H1 (cell line): Measurements from ENCODE around the gene CNOT3. TPM values are rescaled to one million over a fixed set of nuclear protein-coding genes. Genes with fewer than 3 reads are reported as not detected.
A peak's percentile ranks its signal among the peaks of the same experiment; 100 is the strongest.

Experiments used
- CTCF ChIA-PET: fragments of 300-600 bp; sonication (Branson Sonifier 250); formaldehyde crosslinking; loops from one replicate; lab custom pipeline; 2021; ENCODE audit not compliant: partially characterized antibody; lab: Charles Lee
- POLR2A ChIA-PET: fragments of 300-600 bp; sonication (Branson Sonifier 250); formaldehyde crosslinking; loops from one replicate; lab custom pipeline; 2021; ENCODE audit warnings: inconsistent platforms; ENCODE audit not compliant: partially characterized antibody; lab: Charles Lee
- DNase-seq, 2 experiments: peaks; one replicate each; pipeline versions ENCODE4 v3.0.0 to v3.0.0-alpha.2; 2010 to 2022; ENCODE audit warnings: low spot score in 2 of 2, low read depth in 1 of 2, mixed read lengths in 1 of 2
- FAIRE-seq: peaks from 2 replicates; lab custom pipeline; 2011; peaks lifted over from hg19 to GRCh38; lab: Jason Lieb, UNC
- H2AFZ ChIP-seq: 2 replicates; pipeline ENCODE4 v1.8.1; 2012; ENCODE audit warnings: low read length, inconsistent platforms
- H2AK5ac ChIP-seq: 2 replicates; pipeline ENCODE4 v1.6.1; 2013; ENCODE audit warnings: low read depth, low read length
- H2BK120ac ChIP-seq: replicated peaks from 2 replicates; pipeline ENCODE3; 2013; ENCODE audit warnings: low read depth, low read length, inconsistent platforms
- H2BK12ac ChIP-seq: 2 replicates; pipeline ENCODE4 v1.6.1; 2013; ENCODE audit warnings: low read depth, low read length
- H2BK15ac ChIP-seq: 2 replicates; pipeline ENCODE4 v1.6.1; 2013; ENCODE audit warnings: low read length
- H2BK20ac ChIP-seq: 2 replicates; pipeline ENCODE4 v1.6.1; 2013; ENCODE audit warnings: low read length
- H2BK5ac ChIP-seq: 2 replicates; pipeline ENCODE4 v1.6.1; 2013; ENCODE audit warnings: low read depth, low read length
- H3K14ac ChIP-seq: 2 replicates; pipeline ENCODE4 v1.6.1; 2013; ENCODE audit warnings: inconsistent platforms; ENCODE audit not compliant: insufficient read length
- H3K18ac ChIP-seq: 2 replicates; pipeline ENCODE4 v1.6.1; 2013; ENCODE audit warnings: low read length; ENCODE audit errors: extremely low read depth
- H3K23ac ChIP-seq: 2 replicates; pipeline ENCODE4 v1.6.1; 2013; ENCODE audit warnings: inconsistent platforms; ENCODE audit not compliant: insufficient read length
- H3K23me2 ChIP-seq: 2 replicates; pipeline ENCODE4 v1.6.1; 2013; ENCODE audit warnings: low read depth, low read length
- H3K27ac ChIP-seq: 2 replicates; pipeline ENCODE4 v1.6.1; 2011; ENCODE audit warnings: low read depth, low read length, inconsistent platforms
- H3K27me3 ChIP-seq, 4 experiments: replicated peaks in 1 of 4; 1 replicate in 1 of 4; 2 replicates in 3 of 4; pipeline versions ENCODE4 v1.6.1 to v1.8.1; 2011 to 2013; ENCODE audit warnings: low read length in 3 of 4, mild to moderate bottlenecking in 3 of 4, inconsistent platforms in 2 of 4, mixed read lengths in 2 of 4, moderate library complexity in 1 of 4; ENCODE audit not compliant: control insufficient read depth in 3 of 4, insufficient read depth in 3 of 4; ENCODE audit errors: extremely low read depth in 1 of 4
- H3K36me3 ChIP-seq, 4 experiments: 2 replicates each; pipeline versions ENCODE4 v1.6.1 to v1.8.1; 2011 to 2013; ENCODE audit warnings: mild to moderate bottlenecking in 4 of 4, low read length in 3 of 4, moderate library complexity in 2 of 4, control low read depth in 1 of 4, inconsistent platforms in 1 of 4; ENCODE audit not compliant: insufficient read depth in 4 of 4, control insufficient read depth in 2 of 4
- H3K4ac ChIP-seq: replicated peaks from 2 replicates; pipeline ENCODE3; 2013; ENCODE audit warnings: low read length, low read depth, mixed read lengths, inconsistent platforms; ENCODE audit not compliant: insufficient read length
- H3K4me1 ChIP-seq, 4 experiments: replicated peaks in 1 of 4; 1 replicate in 1 of 4; 2 replicates in 3 of 4; pipeline versions ENCODE4 v1.6.1 to v1.8.1; 2011 to 2013; ENCODE audit warnings: low read length in 3 of 4, inconsistent platforms in 2 of 4, mixed read lengths in 1 of 4; ENCODE audit not compliant: insufficient read depth in 4 of 4, control insufficient read depth in 3 of 4
- H3K4me2 ChIP-seq, 2 experiments: 2 replicates each; pipeline versions ENCODE4 v1.6.1 to v1.8.1; 2011 to 2013; ENCODE audit warnings: low read depth in 2 of 2, low read length in 2 of 2, control low read depth in 1 of 2, inconsistent platforms in 1 of 2, mild to moderate bottlenecking in 1 of 2; ENCODE audit not compliant: insufficient read depth in 1 of 2
- H3K4me3 ChIP-seq, 4 experiments: fragments of 200-600, 300-600 bp in 1 of 4; sonication (generic), shearing (Covaris generic), sonication (Bioruptor Twin) in 1 of 4; 2 replicates each; pipeline versions ENCODE4 v1.5.1 to v1.8.1; 2011 to 2016; ENCODE audit warnings: low read length in 4 of 4, low read depth in 3 of 4, control low read depth in 2 of 4, inconsistent platforms in 2 of 4, mild to moderate bottlenecking in 2 of 4, mixed read lengths in 1 of 4, moderate library complexity in 1 of 4; ENCODE audit not compliant: insufficient read depth in 2 of 4; ENCODE audit errors: extremely low read depth in 1 of 4
- H3K56ac ChIP-seq: replicated peaks from 2 replicates; pipeline ENCODE3; 2013; ENCODE audit warnings: low read depth, mild to moderate bottlenecking, mixed read lengths, low read length, inconsistent platforms; ENCODE audit not compliant: insufficient read length
- H3K79me1 ChIP-seq: 2 replicates; pipeline ENCODE4 v1.6.1; 2013; ENCODE audit warnings: low read depth, low read length, control low read depth
- H3K79me2 ChIP-seq, 2 experiments: 2 replicates each; pipeline versions ENCODE4 v1.6.1 to v1.8.1; 2012 to 2013; ENCODE audit warnings: low read length in 2 of 2, mild to moderate bottlenecking in 2 of 2, inconsistent platforms in 1 of 2; ENCODE audit not compliant: insufficient read depth in 2 of 2, control insufficient read depth in 1 of 2
- H3K9ac ChIP-seq, 4 experiments: replicated peaks in 1 of 4; 1 replicate in 1 of 4; 2 replicates in 3 of 4; pipeline versions ENCODE4 v1.6.1 to v1.8.1; 2011 to 2013; ENCODE audit warnings: low read depth in 3 of 4, low read length in 3 of 4, control low read depth in 2 of 4, mild to moderate bottlenecking in 2 of 4, moderate library complexity in 2 of 4, inconsistent platforms in 1 of 4; ENCODE audit errors: extremely low read depth in 1 of 4
- H3K9me3 ChIP-seq, 2 experiments: 2 replicates each; pipeline versions ENCODE4 v1.6.1 to v1.8.1; 2012 to 2013; ENCODE audit warnings: mild to moderate bottlenecking in 2 of 2, moderate library complexity in 2 of 2, control low read depth in 1 of 2, inconsistent platforms in 1 of 2, low read depth in 1 of 2, low read length in 1 of 2, mixed read lengths in 1 of 2; ENCODE audit not compliant: insufficient read depth in 2 of 2
- H4K20me1 ChIP-seq, 2 experiments: replicated peaks in 1 of 2; 2 replicates each; pipeline versions ENCODE3 to v1.8.1; 2011 to 2013; ENCODE audit warnings: inconsistent platforms in 2 of 2, low read length in 2 of 2, mild to moderate bottlenecking in 1 of 2; ENCODE audit not compliant: insufficient read depth in 2 of 2, control insufficient read depth in 1 of 2
- H4K5ac ChIP-seq: 2 replicates; pipeline ENCODE4 v1.6.1; 2013; ENCODE audit warnings: low read length, low read depth, mixed read lengths, inconsistent platforms; ENCODE audit not compliant: insufficient read length
- H4K8ac ChIP-seq: 2 replicates; pipeline ENCODE4 v1.8.0; 2013; ENCODE audit warnings: mild to moderate bottlenecking, moderate library complexity, low read length, inconsistent platforms; ENCODE audit not compliant: insufficient read depth; ENCODE audit errors: extremely low read depth
- H4K91ac ChIP-seq: replicated peaks from 2 replicates; pipeline ENCODE3; 2013; ENCODE audit warnings: low read length, mixed read lengths, inconsistent platforms; ENCODE audit not compliant: insufficient read length
- EZH2 ChIP-seq: fragments of 200-600 bp; sonication (generic); IDR thresholded peaks from 2 replicates; pipeline ENCODE4 v1.7.1; 2012; ENCODE audit warnings: low read depth, mild to moderate bottlenecking, moderate library complexity, low read length, inconsistent platforms; ENCODE audit not compliant: severe bottlenecking
- GTF2F1 ChIP-seq: IDR thresholded peaks from 2 replicates; pipeline ENCODE4 v1.6.1; 2012; ENCODE audit warnings: low read depth, low read length, improper control_type of control experiment, borderline replicate concordance
- SIX5 ChIP-seq: IDR thresholded peaks from 2 replicates; pipeline ENCODE4 v1.6.1; 2011; ENCODE audit warnings: mild to moderate bottlenecking, low read depth, low read length
- SP1 ChIP-seq: IDR thresholded peaks from 2 replicates; pipeline ENCODE4 v1.6.1; 2011; ENCODE audit warnings: low read depth, low read length
- TAF1 ChIP-seq: IDR thresholded peaks from 2 replicates; pipeline ENCODE4 v1.6.1; 2011; ENCODE audit warnings: mild to moderate bottlenecking, low read depth, low read length
- TEAD4 ChIP-seq: IDR thresholded peaks from 2 replicates; pipeline ENCODE4 v1.6.1; 2012; ENCODE audit warnings: low read depth, low read length, inconsistent platforms, mixed read lengths
- WGBS, 2 experiments: shearing (Covaris generic) in 1 of 2; methylation state at CpG; one replicate each; pipeline versions ENCODE4 v1.1.6 to v1.1.7; 2013 to 2015; ENCODE audit warnings: low lambda C conversion rate in 2 of 2, mixed read lengths in 2 of 2, inconsistent platforms in 1 of 2, low coverage in 1 of 2, missing lambda C conversion rate in 1 of 2; ENCODE audit not compliant: insufficient replicate concordance in 2 of 2, insufficient coverage in 1 of 2, insufficient read length in 1 of 2; ENCODE audit errors: extremely low coverage in 1 of 2, missing lambda C conversion rate in 1 of 2; 5-methylcytosine and 5-hydroxymethylcytosine counted together
- polyA plus RNA-seq, 7 experiments: library from polyadenylated mRNA; depleted of rRNA in 3 of 7; stranded (reverse) in 5 of 7; unstranded in 2 of 7; fragments of >200 nt in 5 of 7; fragments of 200-250 nt in 2 of 7; gene quantifications; 1 replicate in 5 of 7; 2 replicates in 1 of 7; 4 replicates in 1 of 7; pipeline versions ENCODE4 v1.2.1 to v1.2.3, GENCODE V29; 2011 to 2013; ENCODE audit warnings: missing spikeins in 2 of 7, mixed read lengths in 2 of 7
- total RNA-seq: library from RNA; stranded (reverse); fragmentation: NEBNext Ultra II Directional; extraction: Animal tissue kit (Norgen Biotek cat#: 25700); gene quantifications from 2 replicates; pipeline ENCODE4 v1.2.1, GENCODE V29; 2021

The CNOT3 gene
- total and polyA plus RNA-seq, 2 of the 8 experiments (the other 6 are each of a cell fraction or from before 2014, with no cell fraction given) = 21.2 to 86.4 TPM

DNA sequence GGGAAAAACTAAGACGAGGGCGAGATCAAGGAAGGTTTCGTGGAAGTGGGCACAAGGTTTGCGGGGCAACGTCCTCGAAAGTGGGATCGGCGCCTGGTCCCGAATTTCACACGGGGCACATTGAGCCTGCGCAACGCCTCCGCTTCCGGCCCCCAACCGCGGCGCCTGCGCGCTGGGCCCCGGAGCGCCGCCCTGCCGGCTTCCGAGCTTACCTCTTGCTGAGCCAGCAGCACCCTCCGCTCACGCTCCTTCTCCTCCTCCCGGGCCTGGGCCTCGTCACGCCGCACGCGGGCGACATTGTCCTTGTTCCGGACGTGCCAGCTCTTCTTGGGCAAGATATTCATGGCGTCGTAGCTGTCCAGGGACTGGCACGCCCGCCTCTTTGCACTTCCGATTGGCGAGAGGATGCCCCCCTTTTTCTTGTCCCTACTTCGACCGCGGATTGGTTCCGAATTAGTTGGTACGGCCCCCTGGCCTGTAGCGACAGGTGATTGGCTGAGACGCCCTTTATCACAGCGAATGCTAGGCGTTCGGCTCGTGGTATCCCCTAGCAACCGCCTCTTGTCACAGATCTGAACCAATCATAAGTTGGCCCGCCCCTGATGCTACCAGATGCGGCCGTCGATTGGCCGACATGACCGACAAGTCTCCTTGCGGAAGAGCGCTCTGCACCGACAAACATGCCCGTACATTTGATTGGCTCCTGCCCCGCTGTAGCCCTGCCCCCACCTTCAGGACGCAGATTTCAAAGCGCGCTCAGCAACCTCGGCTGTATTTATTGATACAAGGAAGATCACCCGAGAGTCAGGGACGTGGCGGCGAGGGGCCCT is 22.0 kb downstream of the CNOT3 start, which contains the start of gene LENG1:
Gene LENG1 (minus strand): TSS at position 370 of the 830 bp plus-strand sequence. CDS start 26 bp downstream, at position 344.
- Histone ChIP-seq H2AK5ac (no peak within 1 kb of the TSS), H2BK15ac (peak within 1 kb of the TSS; percentile 97), H3K4ac (peak within 1 kb of the TSS; percentile 89), H3K56ac (peak within 1 kb of the TSS; percentile 49), H2BK5ac (peak within 1 kb of the TSS; percentile 97), H3K4me1 (peaks cover 0 to 24% (median 11%) of the 10 kb centered on the region in 4 experiments; a peak in 6 of 7 replicates), H3K9me3 (no peaks in the 10 kb centered on the region), H3K23me2 (peaks cover 20% of the 10 kb centered on the region), H2AFZ (peak within 1 kb of the TSS; percentile 65), H3K14ac (no peak within 1 kb of the TSS), H3K79me2 (no peaks in the 10 kb centered on the region), H4K20me1 (peaks cover 1 to 19% of the 10 kb centered on the region in 2 experiments), H3K36me3 (peaks cover 8 to 20% (median 15%) of the 10 kb centered on the region in 4 experiments), H4K8ac (peak within 1 kb of the TSS; percentile 75; the same call in 1 of the 2 replicates), H2BK20ac (no peak within 1 kb of the TSS), H4K5ac (peak within 1 kb of the TSS; percentile 99), H3K27me3 (peaks cover 0 to 8% (median 4%) of the 10 kb centered on the region in 4 experiments; a peak in 4 of 7 replicates), H3K4me2 (peak within 1 kb of the TSS; percentile 93 to 100), H3K23ac (no peak within 1 kb of the TSS), H4K91ac (peak within 1 kb of the TSS; percentile 96), H2BK120ac (no peak within 1 kb of the TSS), H3K9ac (peak within 1 kb of the TSS; percentile 53 to 91 (median 78)), H2BK12ac (peak within 1 kb of the TSS; percentile 62; the same call in 1 of the 2 replicates), H3K79me1 (peaks cover 10% of the 10 kb centered on the region), H3K18ac (peak within 1 kb of the TSS; percentile 91), H3K4me3 (peak within 1 kb of the TSS; percentile 81 to 96 (median 88)), H3K27ac (peak within 1 kb of the TSS; percentile 84)
- FAIRE-seq (peak; percentile 94), DNase-seq (peak; percentile 93 to 100)
- ChIA-PET POLR2A (interaction anchor here (0.7 to 14.8 kb wide), 11 partner anchors 11 to 51 kb away, joined by 3 to 348 read pairs (median 4); partner anchors contain the start of genes CNOT3, MBOAT7, PRPF31 and RPS9), CTCF (interaction anchor here (0.6 to 2.1 kb wide), 8 partner anchors 9 to 72 kb away, joined by 3 to 8 read pairs (median 4); partner anchors contain the start of gene TMC4)
- WGBS, 2 experiments = 2% methylated on average over 65 of the region's 72 CpGs; no CpG with 5 or more reads in 1 of the 2 experiments
- TF ChIP-seq TAF1 (peak; percentile 69; the same call in 1 of the 2 replicates), SIX5 (no peak), GTF2F1 (no peak), SP1 (peak; percentile 99), EZH2 (no peak), TEAD4 (no peak)
